Measurements from ENCODE around the gene PLAGL2. TPM values are rescaled to one million over a fixed set of nuclear protein-coding genes. Genes with fewer than 3 reads are reported as not detected.

Gene PLAGL2
- total RNA-seq, 1 experiment from 2014 or later = 40.6 TPM

DNA sequence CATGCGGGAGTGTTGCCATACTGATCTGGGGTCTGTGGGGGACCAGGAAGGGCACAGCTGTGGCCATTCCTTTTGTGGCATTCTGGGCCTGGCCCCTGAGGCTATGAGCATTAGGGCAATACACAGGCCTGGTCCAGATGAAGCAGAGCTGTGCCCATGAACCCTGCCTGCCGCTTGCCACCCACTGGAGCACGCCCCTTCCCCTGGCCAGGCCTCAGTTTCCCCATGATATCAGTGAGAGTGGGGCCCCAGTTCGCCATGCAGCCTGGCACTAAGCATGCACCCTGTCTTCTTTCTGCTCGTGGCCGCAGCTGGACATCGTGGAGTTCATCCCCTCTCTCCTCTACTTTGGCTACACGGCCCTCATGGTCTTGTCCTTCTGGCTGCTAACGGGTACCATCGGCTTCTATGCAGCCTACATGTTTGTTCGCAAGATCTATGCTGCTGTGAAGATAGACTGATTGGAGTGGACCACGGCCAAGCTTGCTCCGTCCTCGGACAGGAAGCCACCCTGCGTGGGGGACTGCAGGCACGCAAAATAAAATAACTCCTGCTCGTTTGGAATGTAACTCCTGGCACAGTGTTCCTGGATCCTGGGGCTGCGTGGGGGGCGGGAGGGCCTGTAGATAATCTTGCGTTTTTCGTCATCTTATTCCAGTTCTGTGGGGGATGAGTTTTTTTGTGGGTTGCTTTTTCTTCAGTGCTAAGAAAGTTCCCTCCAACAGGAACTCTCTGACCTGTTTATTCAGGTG, 42.4 kb downstream of the PLAGL2 start:
- no peak for ATAC-seq
- intact Hi-C loops (cut with micrococcal nuclease; ENCODE audit: unreplicated experiment) (no loop called here), in situ Hi-C loops (cut with HindIII; ENCODE audit: low pct_unique_long_range_greater_than_20kb, low sequenced_read_pairs) (no loop called here)
- no peak for DNase-seq (ENCODE audit: low read depth, low spot score)
- Histone ChIP-seq H3K9me3 (ENCODE audit: control insufficient read depth, insufficient read depth, low read depth, low read length) (no peaks in the 10 kb centered on the region), H3K27me3 (ENCODE audit: control insufficient read depth, insufficient read depth, low read length) (no peaks in the 10 kb centered on the region), H3K36me3 (ENCODE audit: control insufficient read depth, insufficient read depth, low read length) (peaks cover 27% of the 10 kb centered on the region), H3K4me1 (ENCODE audit: control insufficient read depth, insufficient read depth, low read length) (no peaks in the 10 kb centered on the region), H3K27ac (ENCODE audit: low read length) (no peak overlapping the region), H3K4me3 (ENCODE audit: low read depth in 2 of 2, low read length in 2 of 2) (no peak overlapping the region)
- CTCF ChIA-PET = no interaction called here
- POLR2A ChIA-PET = no interaction called here
- TF ChIP-seq, protein P1, sequence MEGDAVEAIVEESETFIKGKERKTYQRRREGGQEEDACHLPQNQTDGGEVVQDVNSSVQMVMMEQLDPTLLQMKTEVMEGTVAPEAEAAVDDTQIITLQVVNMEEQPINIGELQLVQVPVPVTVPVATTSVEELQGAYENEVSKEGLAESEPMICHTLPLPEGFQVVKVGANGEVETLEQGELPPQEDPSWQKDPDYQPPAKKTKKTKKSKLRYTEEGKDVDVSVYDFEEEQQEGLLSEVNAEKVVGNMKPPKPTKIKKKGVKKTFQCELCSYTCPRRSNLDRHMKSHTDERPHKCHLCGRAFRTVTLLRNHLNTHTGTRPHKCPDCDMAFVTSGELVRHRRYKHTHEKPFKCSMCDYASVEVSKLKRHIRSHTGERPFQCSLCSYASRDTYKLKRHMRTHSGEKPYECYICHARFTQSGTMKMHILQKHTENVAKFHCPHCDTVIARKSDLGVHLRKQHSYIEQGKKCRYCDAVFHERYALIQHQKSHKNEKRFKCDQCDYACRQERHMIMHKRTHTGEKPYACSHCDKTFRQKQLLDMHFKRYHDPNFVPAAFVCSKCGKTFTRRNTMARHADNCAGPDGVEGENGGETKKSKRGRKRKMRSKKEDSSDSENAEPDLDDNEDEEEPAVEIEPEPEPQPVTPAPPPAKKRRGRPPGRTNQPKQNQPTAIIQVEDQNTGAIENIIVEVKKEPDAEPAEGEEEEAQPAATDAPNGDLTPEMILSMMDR (IDR thresholded peaks at IDR 0.05) = no peak
- TF ChIP-seq TCF7L2 (IDR thresholded peaks at IDR 0.05; ENCODE audit: low read depth, low read length) (no peak), SIN3A (IDR thresholded peaks at IDR 0.05; ENCODE audit: borderline replicate concordance, insufficient read depth, low read depth, low read length) (no peak), REST (IDR thresholded peaks at IDR 0.05; ENCODE audit: insufficient read depth in 1 of 2, low read depth in 2 of 2, low read length in 1 of 2) (no peak), POLR2AphosphoS5 (IDR thresholded peaks at IDR 0.05; ENCODE audit: low read depth, low read length) (no peak)
- no TSS peak for BruUV-seq (replicated peaks)

DNA sequence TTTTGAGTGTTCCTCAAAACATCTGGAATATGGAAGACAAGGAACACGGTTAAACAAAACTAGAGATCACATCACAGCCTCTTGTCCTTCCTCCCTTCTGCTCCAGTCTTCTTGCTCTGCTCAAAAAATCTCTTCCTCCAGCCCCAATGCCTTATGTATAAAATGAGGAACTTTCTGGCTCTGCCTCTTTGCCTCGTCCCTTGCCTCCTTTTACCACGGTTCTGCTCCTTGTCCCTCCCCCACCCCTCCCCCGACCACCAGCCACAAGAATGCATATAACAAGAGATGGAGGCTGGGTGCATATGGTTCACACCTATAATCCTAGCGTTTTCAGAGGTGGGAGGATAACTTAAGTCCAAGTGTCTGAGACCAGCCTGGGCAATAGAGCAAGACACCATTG, 43.6 kb downstream of the PLAGL2 start:
- POLR2A ChIA-PET = no interaction called here
- intact Hi-C loops (cut with micrococcal nuclease; ENCODE audit: unreplicated experiment) = no loop called here
- peaks cover 36% of the 10 kb centered on the region for H3K36me3 ChIP-seq (ENCODE audit: control insufficient read depth, insufficient read depth, low read length)

More for the DNA sequence above, 43.6 kb downstream of the PLAGL2 start:
- no peak for ATAC-seq
- no TSS peak for BruUV-seq (replicated peaks)
- Histone ChIP-seq H3K4me3 (ENCODE audit: low read depth in 2 of 2, low read length in 2 of 2) (no peak overlapping the region), H3K27ac (ENCODE audit: low read length) (no peak overlapping the region), H3K27me3 (ENCODE audit: control insufficient read depth, insufficient read depth, low read length) (no peaks in the 10 kb centered on the region), H3K9me3 (ENCODE audit: control insufficient read depth, insufficient read depth, low read depth, low read length) (no peaks in the 10 kb centered on the region), H3K4me1 (ENCODE audit: control insufficient read depth, insufficient read depth, low read length) (no peaks in the 10 kb centered on the region)
- TF ChIP-seq, protein P1 (IDR thresholded peaks at IDR 0.05) = no peak
- TF ChIP-seq POLR2AphosphoS5 (IDR thresholded peaks at IDR 0.05; ENCODE audit: low read depth, low read length) = no peak
- TF ChIP-seq SIN3A (IDR thresholded peaks at IDR 0.05; ENCODE audit: borderline replicate concordance, insufficient read depth, low read depth, low read length) = no peak
- no peak for TF ChIP-seq REST (IDR thresholded peaks at IDR 0.05; ENCODE audit: insufficient read depth in 1 of 2, low read depth in 2 of 2, low read length in 1 of 2)
- TF ChIP-seq TCF7L2 (IDR thresholded peaks at IDR 0.05; ENCODE audit: low read depth, low read length) = no peak
- CTCF ChIA-PET = no interaction called here
- no peak for DNase-seq (ENCODE audit: low read depth, low spot score)
- in situ Hi-C loops (cut with HindIII; ENCODE audit: low pct_unique_long_range_greater_than_20kb, low sequenced_read_pairs) = no loop called here

All from Panc1 (cell line).